K562 (cell line): ENCODE results near the gene FAM43B. TPM values are rescaled to one million over a fixed set of nuclear protein-coding genes. Genes with fewer than 3 reads are reported as not detected.

ENCODE experiments used
- CHD7 ChIP-seq: fragments of 200-600 bp; sonication (generic); IDR thresholded peaks from one replicate; pipeline ENCODE4 v1.6.1; 2012; ENCODE audit warnings: mild to moderate bottlenecking, low read depth, low read length, inconsistent platforms
- EHMT2 ChIP-seq: fragments of 450-650 bp; IDR thresholded peaks from 2 replicates; pipeline ENCODE4 v1.6.1; 2018; ENCODE audit warnings: antibody characterized with exemption
- NRF1 ChIP-seq, 2 experiments: fragments of 450-650 bp; IDR thresholded peaks in 1 of 2; conservative IDR thresholded peaks in 1 of 2; 2 replicates each; pipeline ENCODE4 v1.6.1; 2014; ENCODE audit warnings: mild to moderate bottlenecking in 2 of 2
- POLR3A ChIP-seq: IDR thresholded peaks from 2 replicates; pipeline ENCODE4 v1.6.1; 2011; ENCODE audit warnings: borderline replicate concordance, mild to moderate bottlenecking, moderate library complexity; ENCODE audit not compliant: insufficient read length, insufficient read depth; ENCODE audit errors: extremely low read depth
- SIX5 ChIP-seq, 2 experiments: IDR thresholded peaks; 2 replicates each; pipeline ENCODE4 v1.6.1; 2011; ENCODE audit warnings: low read length in 2 of 2, borderline replicate concordance in 1 of 2, low read depth in 1 of 2, mild to moderate bottlenecking in 1 of 2, moderate library complexity in 1 of 2; ENCODE audit not compliant: insufficient read depth in 1 of 2
- SMAD2 ChIP-seq: fragments of 150-350 bp; IDR thresholded peaks from 2 replicates; pipeline ENCODE4 v1.6.1; 2014; ENCODE audit warnings: low read depth, mild to moderate bottlenecking, low read length
- ZBTB2 ChIP-seq: fragments of 450-650 bp; IDR thresholded peaks from 2 replicates; pipeline ENCODE4 v1.6.1; 2016; ENCODE audit warnings: antibody characterized with exemption
- ZNF316 ChIP-seq: fragments of 450-650 bp; IDR thresholded peaks from 2 replicates; pipeline ENCODE4 v1.6.1; 2016
- polyA plus RNA-seq, 8 experiments: library from polyadenylated mRNA; depleted of rRNA in 4 of 8; stranded (reverse) in 5 of 8; unstranded in 3 of 8; fragments of >200 nt; fragmentation: Nextera tagmentation in 2 of 8; fragmentation: Illumina TruSeq in 1 of 8; extraction: Ambion mirVana in 2 of 8; extraction: Trizol in 1 of 8; gene quantifications; 2 replicates each; pipeline versions ENCODE4 v1.2.1 to v1.2.3, GENCODE V29; 2011 to 2014; ENCODE audit warnings: inconsistent platforms in 1 of 8, missing spikeins in 1 of 8
- total RNA-seq, 7 experiments: library from RNA; depleted of rRNA in 6 of 7; stranded (reverse); fragments of >200 nt in 6 of 7; fragmentation: Illumina TruSeq in 2 of 7; extraction: Trizol in 2 of 7; gene quantifications; 2 replicates each; pipeline versions ENCODE4 v1.2.1 to v1.2.3, GENCODE V29; 2011 to 2021; ENCODE audit warnings: low replicate concordance in 1 of 7
- TF ChIP-seq, protein P1 (sequence below): fragments of 450-650 bp; IDR thresholded peaks from one replicate; pipeline ENCODE4 v1.6.1; 2018; ENCODE audit warnings: mild to moderate bottlenecking, moderate library complexity; ENCODE audit not compliant: partially characterized antibody
- TF ChIP-seq, protein P2 (sequence below): sonication (generic); formaldehyde crosslinking; IDR thresholded peaks from 2 replicates; pipeline ENCODE4 v1.8.1; 2022; ENCODE audit warnings: missing genetic modification reagents

The FAM43B gene
- total and polyA plus RNA-seq, 9 of the 15 experiments (the other 6 are each of a cell fraction or from before 2014, with no cell fraction given), result not detected

DNA sequence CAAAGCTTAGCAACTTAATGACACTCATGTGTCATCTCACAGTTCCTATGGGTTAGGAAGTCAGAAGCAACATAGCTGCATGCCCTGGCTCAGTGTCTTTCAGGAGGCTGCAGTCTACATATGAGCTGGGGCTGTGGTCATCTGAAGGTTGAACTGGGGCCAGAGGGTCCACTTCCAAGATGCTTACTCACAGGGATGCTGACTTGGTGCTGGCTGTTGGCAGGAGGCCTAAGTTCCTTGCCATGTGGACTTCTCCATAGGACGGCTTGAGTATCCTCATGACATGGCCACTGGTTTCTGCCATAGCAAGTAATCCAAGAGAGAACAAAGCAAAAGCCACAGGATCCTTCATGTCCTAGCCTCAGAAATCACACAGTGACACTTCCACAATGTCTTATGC lies 12.1 kb upstream of the FAM43B start (continued):
- TF ChIP-seq CHD7 (no peak), ZNF316 (no peak), SIX5 (IDR thresholded peaks at IDR 0.05; ENCODE audit: borderline replicate concordance in 1 of 2, insufficient read depth in 1 of 2, low read depth in 1 of 2, low read length in 2 of 2) (no peak), ZBTB2 (no peak), NRF1 (conservative IDR thresholded peaks at IDR 0.05 in 1 of 2, IDR thresholded peaks at IDR 0.05 in 1 of 2) (no peak), EHMT2 (no peak), SMAD2 (no peak), POLR3A (no peak)
- TF ChIP-seq, protein P1, sequence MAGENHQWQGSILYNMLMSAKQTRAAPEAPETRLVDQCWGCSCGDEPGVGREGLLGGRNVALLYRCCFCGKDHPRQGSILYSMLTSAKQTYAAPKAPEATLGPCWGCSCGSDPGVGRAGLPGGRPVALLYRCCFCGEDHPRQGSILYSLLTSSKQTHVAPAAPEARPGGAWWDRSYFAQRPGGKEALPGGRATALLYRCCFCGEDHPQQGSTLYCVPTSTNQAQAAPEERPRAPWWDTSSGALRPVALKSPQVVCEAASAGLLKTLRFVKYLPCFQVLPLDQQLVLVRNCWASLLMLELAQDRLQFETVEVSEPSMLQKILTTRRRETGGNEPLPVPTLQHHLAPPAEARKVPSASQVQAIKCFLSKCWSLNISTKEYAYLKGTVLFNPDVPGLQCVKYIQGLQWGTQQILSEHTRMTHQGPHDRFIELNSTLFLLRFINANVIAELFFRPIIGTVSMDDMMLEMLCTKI, result no peak
- TF ChIP-seq, protein P2, sequence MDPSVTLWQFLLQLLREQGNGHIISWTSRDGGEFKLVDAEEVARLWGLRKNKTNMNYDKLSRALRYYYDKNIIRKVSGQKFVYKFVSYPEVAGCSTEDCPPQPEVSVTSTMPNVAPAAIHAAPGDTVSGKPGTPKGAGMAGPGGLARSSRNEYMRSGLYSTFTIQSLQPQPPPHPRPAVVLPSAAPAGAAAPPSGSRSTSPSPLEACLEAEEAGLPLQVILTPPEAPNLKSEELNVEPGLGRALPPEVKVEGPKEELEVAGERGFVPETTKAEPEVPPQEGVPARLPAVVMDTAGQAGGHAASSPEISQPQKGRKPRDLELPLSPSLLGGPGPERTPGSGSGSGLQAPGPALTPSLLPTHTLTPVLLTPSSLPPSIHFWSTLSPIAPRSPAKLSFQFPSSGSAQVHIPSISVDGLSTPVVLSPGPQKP (CRISPR knock-in tag), result no peak
